Measurements from ENCODE around the gene SNRPB2.

Gene SNRPB2

DNA sequence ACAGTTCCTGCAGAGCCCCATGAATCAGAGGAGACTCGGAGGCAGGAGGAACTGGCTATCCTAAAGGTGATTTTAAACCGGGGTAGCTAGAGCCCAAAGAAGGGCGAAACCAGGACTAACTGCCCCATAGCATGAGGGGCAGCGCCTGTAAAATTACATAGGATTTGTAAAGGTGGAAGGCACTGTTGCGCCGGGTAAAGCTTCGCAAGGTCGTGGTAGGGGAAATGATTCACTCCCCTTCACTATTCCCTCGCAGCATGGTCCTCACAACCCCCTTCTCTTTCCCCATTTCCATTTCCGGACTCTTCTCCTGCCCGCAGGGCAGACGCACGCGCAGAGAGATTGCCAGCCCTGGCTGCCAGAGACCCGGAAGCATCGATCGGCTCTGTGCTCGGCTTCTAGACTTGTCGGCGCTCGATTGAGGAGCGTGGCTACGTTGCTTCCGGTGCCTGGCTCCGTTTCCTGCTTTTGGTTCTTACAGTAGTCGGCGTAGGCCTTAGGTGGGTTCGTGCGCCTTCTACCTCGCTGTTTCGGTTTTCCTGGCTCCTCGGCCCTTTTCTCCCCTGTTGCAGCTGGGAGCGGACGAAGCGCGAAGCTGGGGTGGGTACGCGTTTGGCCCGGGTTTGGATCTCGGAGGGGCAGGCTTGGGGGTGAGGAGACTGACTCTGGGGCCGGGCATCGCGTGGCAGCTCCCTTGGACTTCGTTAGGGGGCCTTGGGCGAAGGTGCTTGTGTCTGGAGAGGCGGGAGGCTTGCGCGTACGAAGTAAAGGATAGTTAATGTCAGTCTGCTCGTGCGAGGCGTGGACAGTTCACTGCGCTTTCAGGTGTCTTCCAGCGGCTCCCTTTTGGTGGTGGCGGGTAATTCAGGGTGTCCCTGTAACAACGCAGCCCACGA, at the start of gene SNRPB2:
Gene SNRPB2, plus strand, starts transcription at position 462 of the 896 bp plus-strand sequence. CDS start 1,677 bp downstream, outside the sequence.
- Mint-ChIP-seq H3K27me3 (peaks cover 17% of the 10 kb centered on the region), H3K4me1 (ENCODE audit: low read depth) (peaks cover 47% of the 10 kb centered on the region), H3K9me3 (ENCODE audit: low read depth) (peaks cover 8% of the 10 kb centered on the region), H3K27ac (peak within 1 kb of the TSS; percentile 99), H3K4me3 (peak within 1 kb of the TSS; percentile 99), H3K36me3 (peaks cover 15% of the 10 kb centered on the region)

GRCh38 chr20:16684416-16684815, 45.4 kb upstream of the SNRPB2 start:
- Mint-ChIP-seq H3K9me3 (ENCODE audit: low read depth) (no peaks in the 10 kb centered on the region), H3K4me1 (ENCODE audit: low read depth) (no peaks in the 10 kb centered on the region), H3K36me3 (no peaks in the 10 kb centered on the region), H3K27me3 (peaks cover 7% of the 10 kb centered on the region), H3K4me3 (no peak overlapping the region), H3K27ac (no peak overlapping the region)

GRCh38 chr20:16689906-16690305, 39.9 kb upstream of the SNRPB2 start:
- Mint-ChIP-seq H3K27ac (no peak overlapping the region), H3K4me1 (ENCODE audit: low read depth) (peaks cover 5% of the 10 kb centered on the region), H3K27me3 (peaks cover 12% of the 10 kb centered on the region), H3K36me3 (no peaks in the 10 kb centered on the region), H3K4me3 (no peak overlapping the region), H3K9me3 (ENCODE audit: low read depth) (no peaks in the 10 kb centered on the region)

DNA sequence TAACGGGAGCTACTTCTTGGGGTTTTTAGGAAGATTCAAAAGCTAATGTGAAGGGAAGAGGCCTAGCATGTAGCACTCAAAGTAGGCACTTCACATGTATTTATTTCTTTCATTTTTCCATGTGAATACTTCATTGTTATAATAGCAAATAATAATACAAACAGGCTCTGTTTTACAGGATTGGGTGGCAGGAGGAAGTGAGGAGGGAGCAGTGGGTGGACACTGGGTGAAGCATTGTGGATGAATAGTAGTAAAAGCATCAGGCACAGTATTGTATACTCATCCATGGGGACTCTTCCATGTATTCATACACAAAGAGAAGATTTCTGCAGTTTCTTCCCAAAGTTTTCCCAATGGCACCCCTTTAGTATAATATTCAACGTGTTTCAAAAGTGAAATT, 38.4 kb upstream of the SNRPB2 start:
- no peak overlapping the region for H3K27ac Mint-ChIP-seq
- no peaks in the 10 kb centered on the region for H3K9me3 Mint-ChIP-seq (ENCODE audit: low read depth)
- H3K36me3 Mint-ChIP-seq, result no peaks in the 10 kb centered on the region
- H3K27me3 Mint-ChIP-seq, result peaks cover 14% of the 10 kb centered on the region
- no peak overlapping the region for H3K4me3 Mint-ChIP-seq
- H3K4me1 Mint-ChIP-seq (ENCODE audit: low read depth), result peaks cover 5% of the 10 kb centered on the region

GRCh38 chr20:16692009-16692408, 37.8 kb upstream of the SNRPB2 start:
- no peak overlapping the region for H3K27ac Mint-ChIP-seq
- H3K27me3 Mint-ChIP-seq, result peaks cover 17% of the 10 kb centered on the region
- no peak overlapping the region for H3K4me3 Mint-ChIP-seq
- no peaks in the 10 kb centered on the region for H3K36me3 Mint-ChIP-seq
- no peaks in the 10 kb centered on the region for H3K9me3 Mint-ChIP-seq (ENCODE audit: low read depth)
- peaks cover 5% of the 10 kb centered on the region for H3K4me1 Mint-ChIP-seq (ENCODE audit: low read depth)

DNA sequence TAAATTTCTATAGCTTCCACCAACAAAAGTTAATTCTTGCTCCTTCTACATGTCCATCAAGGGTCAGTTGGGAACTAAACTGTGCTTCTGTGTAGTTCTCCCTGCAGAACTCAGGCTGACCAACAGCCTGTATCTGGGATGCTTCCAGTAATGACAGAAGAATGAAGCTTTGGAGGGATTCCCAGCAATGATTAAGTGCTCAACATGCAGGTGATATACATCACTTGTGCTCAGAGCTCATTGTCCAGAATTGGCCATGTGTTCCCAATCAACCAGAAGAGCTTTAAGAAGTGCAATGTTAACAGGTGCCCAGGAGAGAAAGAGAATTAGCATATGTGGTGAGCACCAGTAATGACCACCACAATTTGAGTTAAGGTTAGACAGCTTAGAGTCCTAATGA, 37.4 kb upstream of the SNRPB2 start:
- no peak overlapping the region for H3K4me3 Mint-ChIP-seq
- H3K27me3 Mint-ChIP-seq, result peaks cover 17% of the 10 kb centered on the region
- peaks cover 5% of the 10 kb centered on the region for H3K4me1 Mint-ChIP-seq (ENCODE audit: low read depth)
- H3K9me3 Mint-ChIP-seq (ENCODE audit: low read depth), result no peaks in the 10 kb centered on the region
- no peak overlapping the region for H3K27ac Mint-ChIP-seq
- no peaks in the 10 kb centered on the region for H3K36me3 Mint-ChIP-seq

DNA sequence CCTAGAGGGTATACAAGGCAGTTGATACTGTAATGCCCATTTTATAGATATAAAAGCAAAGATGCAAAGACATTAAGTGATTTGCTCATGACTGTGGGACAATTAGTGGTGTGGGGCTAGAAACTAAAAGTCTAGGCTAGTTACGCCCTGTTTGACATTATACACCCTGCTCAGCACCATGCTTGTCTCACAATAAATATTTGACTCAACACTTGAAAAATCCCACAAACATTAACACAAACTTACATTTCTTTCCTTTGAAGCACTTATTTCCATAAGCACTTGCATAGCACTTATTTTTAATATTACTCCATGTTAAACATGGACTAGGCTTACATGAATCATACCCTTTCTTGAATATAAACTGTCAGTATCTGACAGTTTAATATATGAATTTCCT, 36.5 kb upstream of the SNRPB2 start:
- Mint-ChIP-seq H3K9me3 (ENCODE audit: low read depth) (no peaks in the 10 kb centered on the region), H3K4me1 (ENCODE audit: low read depth) (peaks cover 5% of the 10 kb centered on the region), H3K4me3 (no peak overlapping the region)

DNA sequence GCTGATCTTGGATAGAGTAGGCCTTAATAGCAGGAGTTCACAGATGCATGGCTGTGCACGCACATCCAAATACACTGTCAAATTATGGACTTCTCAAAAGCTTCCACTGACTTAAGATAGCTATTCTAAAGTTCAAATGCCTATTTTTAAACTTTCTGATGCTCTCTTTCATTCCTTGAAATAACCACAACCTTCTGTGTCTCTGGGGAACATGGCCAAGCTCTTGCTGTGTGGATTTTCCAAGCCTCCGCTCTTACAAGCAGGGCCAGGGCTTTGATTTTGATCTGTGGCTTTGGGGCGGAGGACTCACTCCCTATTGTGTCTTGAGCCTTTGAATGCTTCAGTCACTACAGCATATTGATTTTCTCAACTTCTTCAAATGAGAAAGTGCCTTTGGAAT, 35.7 kb upstream of the SNRPB2 start:
- Mint-ChIP-seq H3K27ac (no peak overlapping the region), H3K4me1 (ENCODE audit: low read depth) (peaks cover 5% of the 10 kb centered on the region), H3K4me3 (no peak overlapping the region), H3K27me3 (peaks cover 16% of the 10 kb centered on the region), H3K36me3 (no peaks in the 10 kb centered on the region), H3K9me3 (ENCODE audit: low read depth) (no peaks in the 10 kb centered on the region)

More for the DNA sequence above, 36.5 kb upstream of the SNRPB2 start:
- no peak overlapping the region for H3K27ac Mint-ChIP-seq
- peaks cover 18% of the 10 kb centered on the region for H3K27me3 Mint-ChIP-seq
- H3K36me3 Mint-ChIP-seq, result no peaks in the 10 kb centered on the region

GRCh38 chr20:16695628-16696027, 34.2 kb upstream of the SNRPB2 start:
- Mint-ChIP-seq H3K4me1 (ENCODE audit: low read depth) (peaks cover 5% of the 10 kb centered on the region), H3K27ac (no peak overlapping the region), H3K36me3 (no peaks in the 10 kb centered on the region), H3K27me3 (peaks cover 11% of the 10 kb centered on the region), H3K4me3 (no peak overlapping the region), H3K9me3 (ENCODE audit: low read depth) (no peaks in the 10 kb centered on the region)

GRCh38 chr20:16699293-16699692, 30.5 kb upstream of the SNRPB2 start:
- no peaks in the 10 kb centered on the region for H3K9me3 Mint-ChIP-seq (ENCODE audit: low read depth)
- no peaks in the 10 kb centered on the region for H3K36me3 Mint-ChIP-seq
- H3K4me3 Mint-ChIP-seq, result no peak overlapping the region
- H3K4me1 Mint-ChIP-seq (ENCODE audit: low read depth), result no peaks in the 10 kb centered on the region
- no peak overlapping the region for H3K27ac Mint-ChIP-seq
- peaks cover 17% of the 10 kb centered on the region for H3K27me3 Mint-ChIP-seq

GRCh38 chr20:16701296-16701695, 28.5 kb upstream of the SNRPB2 start:
- H3K27ac Mint-ChIP-seq, result no peak overlapping the region
- H3K9me3 Mint-ChIP-seq (ENCODE audit: low read depth), result no peaks in the 10 kb centered on the region
- no peak overlapping the region for H3K4me3 Mint-ChIP-seq
- H3K36me3 Mint-ChIP-seq, result peaks cover 2% of the 10 kb centered on the region
- H3K27me3 Mint-ChIP-seq, result peaks cover 20% of the 10 kb centered on the region
- H3K4me1 Mint-ChIP-seq (ENCODE audit: low read depth), result no peaks in the 10 kb centered on the region

DNA sequence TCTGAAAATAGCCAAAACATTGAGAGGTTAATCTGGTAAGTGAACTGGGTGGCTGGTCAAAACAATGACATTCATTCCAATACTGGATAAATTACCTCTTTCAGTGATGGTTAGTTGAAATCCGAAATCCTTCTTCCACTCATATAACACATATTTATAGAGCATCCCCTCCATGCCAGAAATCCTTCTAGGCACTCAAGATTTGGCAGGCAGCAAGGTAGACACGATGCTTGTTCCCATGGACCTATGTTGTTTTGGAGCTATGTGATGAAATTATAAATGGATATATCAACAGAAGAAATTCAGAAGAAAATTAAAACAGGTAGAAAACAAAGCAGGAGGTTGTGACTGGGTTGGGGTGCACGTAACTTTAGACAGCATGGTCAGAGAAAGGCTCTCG, 26.3 kb upstream of the SNRPB2 start:
- Mint-ChIP-seq H3K4me1 (ENCODE audit: low read depth) (peaks cover 12% of the 10 kb centered on the region), H3K27me3 (peaks cover 16% of the 10 kb centered on the region), H3K9me3 (ENCODE audit: low read depth) (no peaks in the 10 kb centered on the region), H3K27ac (no peak overlapping the region), H3K36me3 (peaks cover 2% of the 10 kb centered on the region), H3K4me3 (no peak overlapping the region)

DNA sequence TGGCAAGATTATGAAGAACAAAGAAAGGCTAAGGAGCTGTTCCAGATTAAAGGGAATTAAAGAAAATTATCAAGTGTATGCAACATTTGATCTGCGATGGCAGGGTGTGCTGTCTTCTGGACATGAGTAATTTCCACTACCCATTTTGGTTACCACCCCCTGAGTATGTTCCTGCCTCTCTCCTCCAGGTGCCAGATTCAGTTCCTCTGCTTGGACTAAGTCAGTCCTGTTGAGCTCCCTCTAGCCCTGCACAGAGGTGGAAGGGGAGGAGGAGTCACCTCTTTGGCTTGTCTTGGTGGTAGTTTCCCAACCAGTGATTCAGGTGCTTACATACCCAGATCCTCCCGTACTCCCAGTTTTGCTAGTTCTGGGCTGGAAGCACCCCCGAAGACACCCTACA, 22.2 kb upstream of the SNRPB2 start:
- no peaks in the 10 kb centered on the region for H3K9me3 Mint-ChIP-seq (ENCODE audit: low read depth)
- peaks cover 2% of the 10 kb centered on the region for H3K36me3 Mint-ChIP-seq
- no peak overlapping the region for H3K27ac Mint-ChIP-seq
- no peak overlapping the region for H3K4me3 Mint-ChIP-seq
- peaks cover 27% of the 10 kb centered on the region for H3K4me1 Mint-ChIP-seq (ENCODE audit: low read depth)
- peaks cover 17% of the 10 kb centered on the region for H3K27me3 Mint-ChIP-seq

GRCh38 chr20:16708602-16709001, 21.2 kb upstream of the SNRPB2 start:
- Mint-ChIP-seq H3K36me3 (peaks cover 2% of the 10 kb centered on the region), H3K27me3 (peaks cover 14% of the 10 kb centered on the region), H3K27ac (no peak overlapping the region), H3K4me3 (peak overlapping the region; percentile 30), H3K4me1 (ENCODE audit: low read depth) (peaks cover 27% of the 10 kb centered on the region), H3K9me3 (ENCODE audit: low read depth) (no peaks in the 10 kb centered on the region)

GRCh38 chr20:16709017-16709416, 20.8 kb upstream of the SNRPB2 start:
- Mint-ChIP-seq H3K27me3 (peaks cover 14% of the 10 kb centered on the region), H3K4me3 (peak overlapping the region; percentile 35), H3K27ac (no peak overlapping the region), H3K9me3 (ENCODE audit: low read depth) (no peaks in the 10 kb centered on the region), H3K4me1 (ENCODE audit: low read depth) (peaks cover 27% of the 10 kb centered on the region), H3K36me3 (peaks cover 2% of the 10 kb centered on the region)

- Mint-ChIP-seq H3K9me3 (ENCODE audit: low read depth) (no peaks in the 10 kb centered on the region), H3K27ac (no peak overlapping the region), H3K4me3 (no peak overlapping the region), H3K4me1 (ENCODE audit: low read depth) (peaks cover 27% of the 10 kb centered on the region), H3K36me3 (no peaks in the 10 kb centered on the region), H3K27me3 (peaks cover 11% of the 10 kb centered on the region)
Observed at GRCh38 chr20:16710781-16711180, 19.0 kb upstream of the SNRPB2 start.

Data from activated naive CD8-positive, alpha-beta T cell (primary cell).